CD4-positive, alpha-beta T cell (primary cell): Measurements from ENCODE around the gene FAM135A. TPM values are rescaled to one million over a fixed set of nuclear protein-coding genes. Genes with fewer than 3 reads are reported as not detected.
"Not testable (repeated sequence)": the region's sequence is repeated elsewhere in the genome, so short reads cannot be mapped to it uniquely, and the experiment has no call there.

Source experiments
- ATAC-seq: fragments of 200-7000 bp; cut with Tn5 transposase; one replicate; pipeline ENCODE4 v1.10.0; 2022; ENCODE audit warnings: mild to moderate bottlenecking; ENCODE audit not compliant: poor library complexity
- CTCF ChIA-PET: fragments of 350-600 bp; sonication (Branson Sonifier 250); formaldehyde crosslinking; loops from one replicate; lab custom pipeline; 2021; ENCODE audit warnings: antibody characterized with exemption, inconsistent platforms; lab: Charles Lee
- POLR2A ChIA-PET: fragments of 350-600 bp; sonication (Branson Sonifier 250); formaldehyde crosslinking; loops from one replicate; lab custom pipeline; 2021; ENCODE audit warnings: antibody characterized with exemption, inconsistent platforms; lab: Charles Lee
- DNase-seq, 14 experiments: peaks; one replicate each; pipeline ENCODE4 v3.0.0-alpha.2; 2013 to 2020; ENCODE audit warnings: mixed read lengths in 2 of 14
- H3K27ac ChIP-seq, 2 donors: one replicate each; pipeline versions ENCODE4 v1.5.1 to v1.7.0; 2013; ENCODE audit warnings: low read length in 2 of 2, low read depth in 1 of 2, mild to moderate bottlenecking in 1 of 2
- H3K27me3 ChIP-seq, 2 experiments: 1 replicate in 1 of 2; 2 replicates in 1 of 2; pipeline versions ENCODE4 v1.6.1 to v1.7.0; 2013; ENCODE audit warnings: low read length in 2 of 2, control low read depth in 1 of 2, mild to moderate bottlenecking in 1 of 2, moderate library complexity in 1 of 2; ENCODE audit not compliant: insufficient read depth in 2 of 2, control insufficient read depth in 1 of 2
- H3K36me3 ChIP-seq: one replicate; pipeline ENCODE4 v1.6.1; 2013; ENCODE audit warnings: low read length, control low read depth; ENCODE audit not compliant: insufficient read depth
- H3K4me1 ChIP-seq: one replicate; pipeline ENCODE4 v1.6.1; 2013; ENCODE audit warnings: low read length, control low read depth; ENCODE audit not compliant: insufficient read depth
- H3K4me3 ChIP-seq: one replicate; pipeline ENCODE4 v1.5.1; 2013; ENCODE audit warnings: mild to moderate bottlenecking, low read length, moderate library complexity
- H3K9me3 ChIP-seq, 2 experiments: 1 replicate in 1 of 2; 2 replicates in 1 of 2; pipeline versions ENCODE4 v1.6.1 to v1.7.0; 2013; ENCODE audit warnings: low read length in 2 of 2, mild to moderate bottlenecking in 2 of 2, control low read depth in 1 of 2, moderate library complexity in 1 of 2; ENCODE audit not compliant: control insufficient read depth in 1 of 2, insufficient read depth in 1 of 2
- H3K27ac Mint-ChIP-seq: one replicate; pipeline ENCODE4 v1.8.0; 2020; ENCODE audit warnings: mixed read lengths
- H3K27me3 Mint-ChIP-seq: one replicate; pipeline ENCODE4 v1.8.0; 2021; ENCODE audit warnings: mixed read lengths
- H3K36me3 Mint-ChIP-seq: one replicate; pipeline ENCODE4 v1.8.0; 2021; ENCODE audit warnings: low read depth, mixed read lengths
- H3K4me1 Mint-ChIP-seq: one replicate; pipeline ENCODE4 v1.8.0; 2021; ENCODE audit warnings: low read depth, mixed read lengths
- H3K4me3 Mint-ChIP-seq: one replicate; pipeline ENCODE4 v1.8.0; 2020; ENCODE audit warnings: mild to moderate bottlenecking, mixed read lengths
- H3K9me3 Mint-ChIP-seq: one replicate; pipeline ENCODE4 v1.8.0; 2020; ENCODE audit warnings: mixed read lengths
- intact Hi-C, 2 experiments: fragments of 100-400 bp; cut with DNase I in 1 of 2; cut with micrococcal nuclease in 1 of 2; formaldehyde crosslinking; loops; one replicate each; pipeline versions ENCODE4 v1.15.1 to v1.9.0; 2023 to 2025; cut with DNase I, micrococcal nuclease
- total RNA-seq, 174 experiments: library from RNA in 2 of 174; stranded (reverse) in 2 of 174; gene quantifications; one replicate each; pipeline ENCODE4 v1.2.3 and lab custom pipeline; 2021 to 2026
- TF ChIP-seq, protein P1 (sequence below): fragments of 200-600 bp; IDR thresholded peaks from one replicate; pipeline ENCODE4 v1.8.0; 2022; ENCODE audit warnings: antibody characterized with exemption, mild to moderate bottlenecking

The FAM135A gene
- total RNA-seq, 2 experiments from 2014 or later, result 5.6 to 6.6 TPM

DNA sequence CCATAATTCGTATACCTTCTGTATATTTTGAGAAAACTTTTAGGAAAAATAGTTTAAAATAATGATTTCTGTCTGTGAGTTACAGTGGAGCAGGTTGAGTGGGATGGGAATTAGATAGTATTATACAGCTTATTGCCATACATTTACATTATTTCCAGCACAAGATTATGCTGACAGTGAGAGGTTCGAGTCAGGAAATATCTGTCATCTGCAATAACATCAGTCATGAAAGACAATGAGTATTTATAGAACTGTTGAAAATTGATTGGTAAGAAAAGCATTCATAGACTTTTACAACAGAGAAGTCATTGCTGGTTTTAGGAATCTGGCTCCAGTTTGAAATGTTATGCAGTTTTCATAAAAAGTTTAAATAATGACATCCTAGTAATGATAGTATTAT is 45.9 kb downstream of the FAM135A start:
- CTCF ChIA-PET, result no interaction called here

DNA sequence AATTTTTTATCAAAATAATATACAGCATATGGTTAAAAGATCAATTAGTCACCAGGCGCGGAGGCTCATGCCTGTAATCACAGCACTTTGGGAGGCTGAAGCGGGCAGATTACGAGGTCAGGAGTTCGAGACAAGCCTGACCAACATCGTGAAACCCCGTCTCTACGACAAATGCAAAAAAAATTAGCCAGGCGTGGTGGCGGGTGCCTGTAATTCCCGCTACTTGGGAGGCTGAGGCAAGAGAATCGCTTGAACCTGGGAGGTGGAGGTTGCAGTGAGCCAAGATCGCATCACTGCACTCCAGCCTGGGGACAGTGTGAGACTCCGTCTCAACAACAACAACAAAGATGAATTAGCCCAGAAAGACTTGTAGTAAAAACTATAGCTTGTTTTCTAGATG is 46.4 kb downstream of the FAM135A start:
- H3K27me3 Mint-ChIP-seq, CTCF ChIA-PET, DNase-seq, H3K27ac ChIP-seq, H3K27ac Mint-ChIP-seq, H3K9me3 ChIP-seq, H3K27me3 ChIP-seq, H3K4me3 ChIP-seq, H3K9me3 Mint-ChIP-seq, POLR2A ChIA-PET, H3K4me1 Mint-ChIP-seq, H3K4me3 Mint-ChIP-seq, intact Hi-C loops, H3K36me3 ChIP-seq, H3K4me1 ChIP-seq, ATAC-seq: not testable (repeated sequence)
- peaks cover 26% of the 10 kb centered on the region for H3K36me3 Mint-ChIP-seq

More for the DNA sequence above, 45.9 kb downstream of the FAM135A start:
- POLR2A ChIA-PET, result no interaction called here
- peaks cover 30% of the 10 kb centered on the region for H3K36me3 Mint-ChIP-seq
- DNase-seq (no peak), ATAC-seq (no peak)
- intact Hi-C loops, result no loop called here
- no peaks in the 10 kb centered on the region for H3K9me3 Mint-ChIP-seq
- Histone ChIP-seq H3K27ac (no peak overlapping the region), H3K4me3 (no peak overlapping the region), H3K36me3 (no peaks in the 10 kb centered on the region), H3K4me1 (no peaks in the 10 kb centered on the region), H3K27me3 (no peaks in the 10 kb centered on the region), H3K9me3 (peaks cover 0 to 2% of the 10 kb centered on the region in 2 experiments)
- no peaks in the 10 kb centered on the region for H3K27me3 Mint-ChIP-seq
- H3K4me1 Mint-ChIP-seq, result no peaks in the 10 kb centered on the region
- TF ChIP-seq, protein P1, sequence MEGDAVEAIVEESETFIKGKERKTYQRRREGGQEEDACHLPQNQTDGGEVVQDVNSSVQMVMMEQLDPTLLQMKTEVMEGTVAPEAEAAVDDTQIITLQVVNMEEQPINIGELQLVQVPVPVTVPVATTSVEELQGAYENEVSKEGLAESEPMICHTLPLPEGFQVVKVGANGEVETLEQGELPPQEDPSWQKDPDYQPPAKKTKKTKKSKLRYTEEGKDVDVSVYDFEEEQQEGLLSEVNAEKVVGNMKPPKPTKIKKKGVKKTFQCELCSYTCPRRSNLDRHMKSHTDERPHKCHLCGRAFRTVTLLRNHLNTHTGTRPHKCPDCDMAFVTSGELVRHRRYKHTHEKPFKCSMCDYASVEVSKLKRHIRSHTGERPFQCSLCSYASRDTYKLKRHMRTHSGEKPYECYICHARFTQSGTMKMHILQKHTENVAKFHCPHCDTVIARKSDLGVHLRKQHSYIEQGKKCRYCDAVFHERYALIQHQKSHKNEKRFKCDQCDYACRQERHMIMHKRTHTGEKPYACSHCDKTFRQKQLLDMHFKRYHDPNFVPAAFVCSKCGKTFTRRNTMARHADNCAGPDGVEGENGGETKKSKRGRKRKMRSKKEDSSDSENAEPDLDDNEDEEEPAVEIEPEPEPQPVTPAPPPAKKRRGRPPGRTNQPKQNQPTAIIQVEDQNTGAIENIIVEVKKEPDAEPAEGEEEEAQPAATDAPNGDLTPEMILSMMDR, result no peak
- H3K4me3 Mint-ChIP-seq, result no peak overlapping the region
- no peak overlapping the region for H3K27ac Mint-ChIP-seq

DNA sequence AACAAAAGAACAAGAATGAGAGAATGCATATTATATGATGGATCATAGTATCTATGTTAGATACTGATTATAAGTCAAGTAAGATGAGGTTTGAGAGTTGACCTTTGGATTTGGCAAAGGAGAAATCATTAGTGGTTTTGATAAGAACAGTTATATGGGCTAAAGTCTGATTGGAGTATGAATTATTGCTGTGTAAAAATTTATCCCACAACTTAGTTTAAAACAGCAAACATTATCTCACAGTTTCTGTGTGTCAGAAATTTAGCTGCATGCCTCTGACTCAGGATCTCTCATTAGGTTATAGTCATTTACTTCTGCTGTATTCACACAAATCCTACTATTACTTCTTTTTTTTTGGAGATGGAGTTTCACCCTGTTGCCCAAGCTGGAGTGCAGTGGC is 56.7 kb downstream of the FAM135A start:
- CTCF ChIA-PET, result no interaction called here
- no peaks in the 10 kb centered on the region for H3K9me3 Mint-ChIP-seq
- Histone ChIP-seq H3K27me3 (no peaks in the 10 kb centered on the region), H3K4me1 (no peaks in the 10 kb centered on the region), H3K27ac (no peak overlapping the region), H3K4me3 (no peak overlapping the region), H3K36me3 (peaks cover 5% of the 10 kb centered on the region), H3K9me3 (no peaks in the 10 kb centered on the region)
- ATAC-seq, result no peak
- H3K4me1 Mint-ChIP-seq, result no peaks in the 10 kb centered on the region
- POLR2A ChIA-PET, result no interaction called here
- H3K36me3 Mint-ChIP-seq, result peaks cover 43% of the 10 kb centered on the region
- DNase-seq, result no peak
- no peak overlapping the region for H3K27ac Mint-ChIP-seq
- intact Hi-C loops, result no loop called here
- no peaks in the 10 kb centered on the region for H3K27me3 Mint-ChIP-seq
- TF ChIP-seq, protein P1, result no peak
- no peak overlapping the region for H3K4me3 Mint-ChIP-seq

DNA sequence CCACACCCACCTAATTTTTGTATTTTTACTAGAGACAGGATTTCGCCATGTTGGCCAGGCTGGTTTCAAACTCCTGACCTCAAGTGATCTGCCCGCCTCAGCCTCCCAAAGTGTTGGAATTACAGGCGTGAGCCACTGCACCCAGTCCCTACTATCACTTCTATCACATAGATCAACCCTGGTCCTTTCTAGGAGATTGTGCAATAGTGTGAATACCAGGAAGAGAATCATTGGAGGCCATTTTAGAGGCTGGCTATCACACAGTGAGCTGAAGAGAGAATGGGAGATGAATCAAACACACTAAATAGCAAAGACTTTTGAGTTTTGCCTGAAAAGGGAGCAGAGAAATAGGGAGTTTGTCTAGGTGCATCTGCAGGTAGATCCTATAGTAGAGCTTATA is 57.2 kb downstream of the FAM135A start:
- H3K27ac ChIP-seq, H3K4me1 Mint-ChIP-seq, H3K4me3 ChIP-seq, DNase-seq, H3K4me3 Mint-ChIP-seq, intact Hi-C loops, H3K27ac Mint-ChIP-seq, H3K9me3 ChIP-seq, H3K36me3 ChIP-seq, H3K9me3 Mint-ChIP-seq, H3K27me3 Mint-ChIP-seq, CTCF ChIA-PET, ATAC-seq, POLR2A ChIA-PET, H3K4me1 ChIP-seq, H3K27me3 ChIP-seq: not testable (repeated sequence)
- peaks cover 41% of the 10 kb centered on the region for H3K36me3 Mint-ChIP-seq
